H1 (cell line): ENCODE data around the gene GAS6. TPM values are rescaled to one million over a fixed set of nuclear protein-coding genes. Genes with fewer than 3 reads are reported as not detected.

ENCODE experiments used
- CTCF ChIA-PET: fragments of 300-600 bp; sonication (Branson Sonifier 250); formaldehyde crosslinking; loops from one replicate; lab custom pipeline; 2021; ENCODE audit not compliant: partially characterized antibody; lab: Charles Lee
- POLR2A ChIA-PET: fragments of 300-600 bp; sonication (Branson Sonifier 250); formaldehyde crosslinking; loops from one replicate; lab custom pipeline; 2021; ENCODE audit warnings: inconsistent platforms; ENCODE audit not compliant: partially characterized antibody; lab: Charles Lee
- DNase-seq, 2 experiments: peaks; one replicate each; pipeline versions ENCODE4 v3.0.0 to v3.0.0-alpha.2; 2010 to 2022; ENCODE audit warnings: low spot score in 2 of 2, low read depth in 1 of 2, mixed read lengths in 1 of 2
- FAIRE-seq: peaks from 2 replicates; lab custom pipeline; 2011; peaks lifted over from hg19 to GRCh38; lab: Jason Lieb, UNC
- H2AFZ ChIP-seq: 2 replicates; pipeline ENCODE4 v1.8.1; 2012; ENCODE audit warnings: low read length, inconsistent platforms
- H2AK5ac ChIP-seq: 2 replicates; pipeline ENCODE4 v1.6.1; 2013; ENCODE audit warnings: low read depth, low read length
- H2BK120ac ChIP-seq: replicated peaks from 2 replicates; pipeline ENCODE3; 2013; ENCODE audit warnings: low read depth, low read length, inconsistent platforms
- H2BK12ac ChIP-seq: 2 replicates; pipeline ENCODE4 v1.6.1; 2013; ENCODE audit warnings: low read depth, low read length
- H2BK15ac ChIP-seq: 2 replicates; pipeline ENCODE4 v1.6.1; 2013; ENCODE audit warnings: low read length
- H2BK20ac ChIP-seq: 2 replicates; pipeline ENCODE4 v1.6.1; 2013; ENCODE audit warnings: low read length
- H2BK5ac ChIP-seq: 2 replicates; pipeline ENCODE4 v1.6.1; 2013; ENCODE audit warnings: low read depth, low read length
- H3K14ac ChIP-seq: 2 replicates; pipeline ENCODE4 v1.6.1; 2013; ENCODE audit warnings: inconsistent platforms; ENCODE audit not compliant: insufficient read length
- H3K18ac ChIP-seq: 2 replicates; pipeline ENCODE4 v1.6.1; 2013; ENCODE audit warnings: low read length; ENCODE audit errors: extremely low read depth
- H3K23ac ChIP-seq: 2 replicates; pipeline ENCODE4 v1.6.1; 2013; ENCODE audit warnings: inconsistent platforms; ENCODE audit not compliant: insufficient read length
- H3K23me2 ChIP-seq: 2 replicates; pipeline ENCODE4 v1.6.1; 2013; ENCODE audit warnings: low read depth, low read length
- H3K27ac ChIP-seq: 2 replicates; pipeline ENCODE4 v1.6.1; 2011; ENCODE audit warnings: low read depth, low read length, inconsistent platforms
- H3K27me3 ChIP-seq, 4 experiments: replicated peaks in 1 of 4; 1 replicate in 1 of 4; 2 replicates in 3 of 4; pipeline versions ENCODE4 v1.6.1 to v1.8.1; 2011 to 2013; ENCODE audit warnings: low read length in 3 of 4, mild to moderate bottlenecking in 3 of 4, inconsistent platforms in 2 of 4, mixed read lengths in 2 of 4, moderate library complexity in 1 of 4; ENCODE audit not compliant: control insufficient read depth in 3 of 4, insufficient read depth in 3 of 4; ENCODE audit errors: extremely low read depth in 1 of 4
- H3K36me3 ChIP-seq, 4 experiments: 2 replicates each; pipeline versions ENCODE4 v1.6.1 to v1.8.1; 2011 to 2013; ENCODE audit warnings: mild to moderate bottlenecking in 4 of 4, low read length in 3 of 4, moderate library complexity in 2 of 4, control low read depth in 1 of 4, inconsistent platforms in 1 of 4; ENCODE audit not compliant: insufficient read depth in 4 of 4, control insufficient read depth in 2 of 4
- H3K4ac ChIP-seq: replicated peaks from 2 replicates; pipeline ENCODE3; 2013; ENCODE audit warnings: low read length, low read depth, mixed read lengths, inconsistent platforms; ENCODE audit not compliant: insufficient read length
- H3K4me1 ChIP-seq, 4 experiments: replicated peaks in 1 of 4; 1 replicate in 1 of 4; 2 replicates in 3 of 4; pipeline versions ENCODE4 v1.6.1 to v1.8.1; 2011 to 2013; ENCODE audit warnings: low read length in 3 of 4, inconsistent platforms in 2 of 4, mixed read lengths in 1 of 4; ENCODE audit not compliant: insufficient read depth in 4 of 4, control insufficient read depth in 3 of 4
- H3K4me2 ChIP-seq, 2 experiments: 2 replicates each; pipeline versions ENCODE4 v1.6.1 to v1.8.1; 2011 to 2013; ENCODE audit warnings: low read depth in 2 of 2, low read length in 2 of 2, control low read depth in 1 of 2, inconsistent platforms in 1 of 2, mild to moderate bottlenecking in 1 of 2; ENCODE audit not compliant: insufficient read depth in 1 of 2
- H3K4me3 ChIP-seq, 4 experiments: fragments of 200-600, 300-600 bp in 1 of 4; sonication (generic), shearing (Covaris generic), sonication (Bioruptor Twin) in 1 of 4; 2 replicates each; pipeline versions ENCODE4 v1.5.1 to v1.8.1; 2011 to 2016; ENCODE audit warnings: low read length in 4 of 4, low read depth in 3 of 4, control low read depth in 2 of 4, inconsistent platforms in 2 of 4, mild to moderate bottlenecking in 2 of 4, mixed read lengths in 1 of 4, moderate library complexity in 1 of 4; ENCODE audit not compliant: insufficient read depth in 2 of 4; ENCODE audit errors: extremely low read depth in 1 of 4
- H3K56ac ChIP-seq: replicated peaks from 2 replicates; pipeline ENCODE3; 2013; ENCODE audit warnings: low read depth, mild to moderate bottlenecking, mixed read lengths, low read length, inconsistent platforms; ENCODE audit not compliant: insufficient read length
- H3K79me1 ChIP-seq: 2 replicates; pipeline ENCODE4 v1.6.1; 2013; ENCODE audit warnings: low read depth, low read length, control low read depth
- H3K79me2 ChIP-seq, 2 experiments: 2 replicates each; pipeline versions ENCODE4 v1.6.1 to v1.8.1; 2012 to 2013; ENCODE audit warnings: low read length in 2 of 2, mild to moderate bottlenecking in 2 of 2, inconsistent platforms in 1 of 2; ENCODE audit not compliant: insufficient read depth in 2 of 2, control insufficient read depth in 1 of 2
- H3K9ac ChIP-seq, 4 experiments: replicated peaks in 1 of 4; 1 replicate in 1 of 4; 2 replicates in 3 of 4; pipeline versions ENCODE4 v1.6.1 to v1.8.1; 2011 to 2013; ENCODE audit warnings: low read depth in 3 of 4, low read length in 3 of 4, control low read depth in 2 of 4, mild to moderate bottlenecking in 2 of 4, moderate library complexity in 2 of 4, inconsistent platforms in 1 of 4; ENCODE audit errors: extremely low read depth in 1 of 4
- H3K9me3 ChIP-seq, 2 experiments: 2 replicates each; pipeline versions ENCODE4 v1.6.1 to v1.8.1; 2012 to 2013; ENCODE audit warnings: mild to moderate bottlenecking in 2 of 2, moderate library complexity in 2 of 2, control low read depth in 1 of 2, inconsistent platforms in 1 of 2, low read depth in 1 of 2, low read length in 1 of 2, mixed read lengths in 1 of 2; ENCODE audit not compliant: insufficient read depth in 2 of 2
- H4K20me1 ChIP-seq, 2 experiments: replicated peaks in 1 of 2; 2 replicates each; pipeline versions ENCODE3 to v1.8.1; 2011 to 2013; ENCODE audit warnings: inconsistent platforms in 2 of 2, low read length in 2 of 2, mild to moderate bottlenecking in 1 of 2; ENCODE audit not compliant: insufficient read depth in 2 of 2, control insufficient read depth in 1 of 2
- H4K5ac ChIP-seq: 2 replicates; pipeline ENCODE4 v1.6.1; 2013; ENCODE audit warnings: low read length, low read depth, mixed read lengths, inconsistent platforms; ENCODE audit not compliant: insufficient read length
- H4K8ac ChIP-seq: 2 replicates; pipeline ENCODE4 v1.8.0; 2013; ENCODE audit warnings: mild to moderate bottlenecking, moderate library complexity, low read length, inconsistent platforms; ENCODE audit not compliant: insufficient read depth; ENCODE audit errors: extremely low read depth
- H4K91ac ChIP-seq: replicated peaks from 2 replicates; pipeline ENCODE3; 2013; ENCODE audit warnings: low read length, mixed read lengths, inconsistent platforms; ENCODE audit not compliant: insufficient read length
- BACH1 ChIP-seq: IDR thresholded peaks from 2 replicates; pipeline ENCODE4 v1.6.1; 2012; ENCODE audit warnings: low read length, improper control_type of control experiment
- CHD1 ChIP-seq: IDR thresholded peaks from 2 replicates; pipeline ENCODE4 v1.6.1; 2012; ENCODE audit warnings: low read depth, low read length, improper control_type of control experiment
- JUND ChIP-seq: IDR thresholded peaks from 2 replicates; pipeline ENCODE4 v1.6.1; 2011; ENCODE audit warnings: mild to moderate bottlenecking, improper control_type of control experiment, low read length
- KDM4A ChIP-seq: IDR thresholded peaks from one replicate; pipeline ENCODE4 v1.7.1; 2012; ENCODE audit warnings: low read depth, mild to moderate bottlenecking, moderate library complexity, low read length, inconsistent platforms; ENCODE audit not compliant: severe bottlenecking
- KDM5A ChIP-seq: fragments of 200-600 bp; IDR thresholded peaks from 2 replicates; pipeline ENCODE4 v1.7.1; 2012; ENCODE audit warnings: mild to moderate bottlenecking, low read length, inconsistent platforms, mixed read lengths
- POLR2A ChIP-seq, 2 experiments: IDR thresholded peaks; 1 replicate in 1 of 2; 2 replicates in 1 of 2; pipeline ENCODE4 v1.6.1; 2011; ENCODE audit warnings: low read depth in 2 of 2, low read length in 2 of 2, mild to moderate bottlenecking in 2 of 2; ENCODE audit errors: control extremely low read depth in 1 of 2
- POLR2AphosphoS5 ChIP-seq: IDR thresholded peaks from 2 replicates; pipeline ENCODE4 v1.6.1; 2011; ENCODE audit warnings: low read depth, low read length
- RNF2 ChIP-seq: fragments of 200-900, 300-1000 bp; sonication (generic); IDR thresholded peaks from 2 replicates; pipeline ENCODE4 v1.7.1; 2016; ENCODE audit warnings: borderline replicate concordance, low read depth, mild to moderate bottlenecking, antibody characterized with exemption, low read length; ENCODE audit not compliant: poor library complexity, severe bottlenecking; ENCODE audit errors: missing control alignments
- SP2 ChIP-seq: IDR thresholded peaks from 2 replicates; pipeline ENCODE4 v1.6.1; 2012; ENCODE audit warnings: mild to moderate bottlenecking, low read length, inconsistent platforms
- SRF ChIP-seq: IDR thresholded peaks from 2 replicates; pipeline ENCODE4 v1.6.1; 2011; ENCODE audit warnings: mild to moderate bottlenecking, low read depth, low read length, moderate library complexity
- WGBS, 2 experiments: shearing (Covaris generic) in 1 of 2; methylation state at CpG; one replicate each; pipeline versions ENCODE4 v1.1.6 to v1.1.7; 2013 to 2015; ENCODE audit warnings: low lambda C conversion rate in 2 of 2, mixed read lengths in 2 of 2, inconsistent platforms in 1 of 2, low coverage in 1 of 2, missing lambda C conversion rate in 1 of 2; ENCODE audit not compliant: insufficient replicate concordance in 2 of 2, insufficient coverage in 1 of 2, insufficient read length in 1 of 2; ENCODE audit errors: extremely low coverage in 1 of 2, missing lambda C conversion rate in 1 of 2; 5-methylcytosine and 5-hydroxymethylcytosine counted together
- polyA plus RNA-seq, 7 experiments: library from polyadenylated mRNA; depleted of rRNA in 3 of 7; stranded (reverse) in 5 of 7; unstranded in 2 of 7; fragments of >200 nt in 5 of 7; fragments of 200-250 nt in 2 of 7; gene quantifications; 1 replicate in 5 of 7; 2 replicates in 1 of 7; 4 replicates in 1 of 7; pipeline versions ENCODE4 v1.2.1 to v1.2.3, GENCODE V29; 2011 to 2013; ENCODE audit warnings: missing spikeins in 2 of 7, mixed read lengths in 2 of 7
- total RNA-seq: library from RNA; stranded (reverse); fragmentation: NEBNext Ultra II Directional; extraction: Animal tissue kit (Norgen Biotek cat#: 25700); gene quantifications from 2 replicates; pipeline ENCODE4 v1.2.1, GENCODE V29; 2021
- TF ChIP-seq, protein P1 (sequence below): IDR thresholded peaks from 2 replicates; pipeline ENCODE4 v1.6.1; 2012; ENCODE audit warnings: inconsistent platforms
- TF ChIP-seq, protein P2 (sequence below): IDR thresholded peaks from 2 replicates; pipeline ENCODE4 v1.6.1; 2012; ENCODE audit warnings: low read length, inconsistent platforms

The GAS6 gene
- total and polyA plus RNA-seq, 2 of the 8 experiments (the other 6 are each of a cell fraction or from before 2014, with no cell fraction given): 18.6 to 31.0 TPM

DNA sequence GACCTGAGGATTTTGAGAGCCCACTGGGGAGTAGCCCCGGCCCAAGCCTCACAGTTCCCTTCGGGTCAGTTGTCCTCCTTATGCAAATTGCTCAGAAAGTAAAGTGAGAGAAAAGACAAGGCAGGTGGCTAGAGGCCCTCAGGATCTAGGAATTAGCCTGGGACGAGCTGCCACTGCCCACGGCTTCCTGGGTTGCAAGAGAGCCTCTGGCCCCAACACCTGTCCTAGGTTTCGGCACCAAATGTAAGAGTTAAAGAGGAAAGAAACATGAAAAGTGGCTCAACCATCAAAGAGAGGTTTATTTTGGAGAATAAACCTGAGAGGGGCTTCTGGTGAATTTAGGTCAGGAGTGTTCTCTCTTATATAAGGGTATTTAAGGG lies 79.2 kb downstream of the GAS6 start:
- Histone ChIP-seq H3K18ac (no peak overlapping the region), H4K20me1 (peaks cover 0 to 3% of the 10 kb centered on the region in 2 experiments), H3K36me3 (peaks cover 0 to 5% (median 0%) of the 10 kb centered on the region in 4 experiments; a peak in 1 of 8 replicates), H2BK120ac (no peak overlapping the region), H3K79me2 (peaks cover 0 to 3% of the 10 kb centered on the region in 2 experiments; a peak in 1 of 4 replicates), H2BK5ac (no peak overlapping the region), H3K79me1 (no peaks in the 10 kb centered on the region), H3K9me3 (peaks cover 3 to 7% of the 10 kb centered on the region in 2 experiments; a peak in 3 of 4 replicates), H2BK12ac (no peak overlapping the region), H3K56ac (no peak overlapping the region), H2BK20ac (no peak overlapping the region), H3K4me3 (no peak overlapping the region), H2BK15ac (no peak overlapping the region), H4K91ac (no peak overlapping the region), H3K23me2 (peaks cover 6% of the 10 kb centered on the region; the same call in 1 of the 2 replicates), H2AFZ (no peak overlapping the region), H4K5ac (no peak overlapping the region), H3K23ac (no peak overlapping the region), H3K27ac (no peak overlapping the region), H3K27me3 (no peaks in the 10 kb centered on the region), H3K4me1 (peaks cover 0 to 6% (median 1%) of the 10 kb centered on the region in 4 experiments; a peak in 2 of 7 replicates), H3K4me2 (no peak overlapping the region), H3K4ac (no peak overlapping the region), H4K8ac (no peak overlapping the region), H3K14ac (no peak overlapping the region), H2AK5ac (no peak overlapping the region), H3K9ac (no peak overlapping the region)
- no peak for DNase-seq
- FAIRE-seq: no peak
- 87% methylated on average over 5 of the region's 5 CpGs; no CpG with 5 or more reads in 1 of the 2 experiments for WGBS, 2 experiments
- POLR2A ChIA-PET: interaction anchor here (1.2 kb wide), 1 partner anchor 9 kb away, joined by 3 read pairs; no protein-coding TSS in a partner anchor
- CTCF ChIA-PET: no interaction called here
- TF ChIP-seq RNF2: no peak
- no peak for TF ChIP-seq POLR2A (IDR thresholded peaks at IDR 0.05; ENCODE audit: control extremely low read depth in 1 of 2, low read depth in 2 of 2, low read length in 2 of 2)
- no peak for TF ChIP-seq JUND
- no peak for TF ChIP-seq CHD1
- TF ChIP-seq, protein P1, sequence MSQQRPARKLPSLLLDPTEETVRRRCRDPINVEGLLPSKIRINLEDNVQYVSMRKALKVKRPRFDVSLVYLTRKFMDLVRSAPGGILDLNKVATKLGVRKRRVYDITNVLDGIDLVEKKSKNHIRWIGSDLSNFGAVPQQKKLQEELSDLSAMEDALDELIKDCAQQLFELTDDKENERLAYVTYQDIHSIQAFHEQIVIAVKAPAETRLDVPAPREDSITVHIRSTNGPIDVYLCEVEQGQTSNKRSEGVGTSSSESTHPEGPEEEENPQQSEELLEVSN: no peak
- no peak for TF ChIP-seq KDM4A
- no peak for TF ChIP-seq SP2
- no peak for TF ChIP-seq POLR2AphosphoS5
- no peak for TF ChIP-seq KDM5A
- TF ChIP-seq, protein P2, sequence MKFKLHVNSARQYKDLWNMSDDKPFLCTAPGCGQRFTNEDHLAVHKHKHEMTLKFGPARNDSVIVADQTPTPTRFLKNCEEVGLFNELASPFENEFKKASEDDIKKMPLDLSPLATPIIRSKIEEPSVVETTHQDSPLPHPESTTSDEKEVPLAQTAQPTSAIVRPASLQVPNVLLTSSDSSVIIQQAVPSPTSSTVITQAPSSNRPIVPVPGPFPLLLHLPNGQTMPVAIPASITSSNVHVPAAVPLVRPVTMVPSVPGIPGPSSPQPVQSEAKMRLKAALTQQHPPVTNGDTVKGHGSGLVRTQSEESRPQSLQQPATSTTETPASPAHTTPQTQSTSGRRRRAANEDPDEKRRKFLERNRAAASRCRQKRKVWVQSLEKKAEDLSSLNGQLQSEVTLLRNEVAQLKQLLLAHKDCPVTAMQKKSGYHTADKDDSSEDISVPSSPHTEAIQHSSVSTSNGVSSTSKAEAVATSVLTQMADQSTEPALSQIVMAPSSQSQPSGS: no peak
- TF ChIP-seq SRF: no peak
- no peak for TF ChIP-seq BACH1
